HG03103 (cell line): ENCODE data around the gene RXRA.

ENCODE experiments used
- ATAC-seq: cut with Tn5 transposase; IDR thresholded peaks from one replicate; pipeline ENCODE4 v1.9.1; 2021; ENCODE audit warnings: low read depth; ENCODE audit not compliant: unreplicated experiment

Gene RXRA

DNA sequence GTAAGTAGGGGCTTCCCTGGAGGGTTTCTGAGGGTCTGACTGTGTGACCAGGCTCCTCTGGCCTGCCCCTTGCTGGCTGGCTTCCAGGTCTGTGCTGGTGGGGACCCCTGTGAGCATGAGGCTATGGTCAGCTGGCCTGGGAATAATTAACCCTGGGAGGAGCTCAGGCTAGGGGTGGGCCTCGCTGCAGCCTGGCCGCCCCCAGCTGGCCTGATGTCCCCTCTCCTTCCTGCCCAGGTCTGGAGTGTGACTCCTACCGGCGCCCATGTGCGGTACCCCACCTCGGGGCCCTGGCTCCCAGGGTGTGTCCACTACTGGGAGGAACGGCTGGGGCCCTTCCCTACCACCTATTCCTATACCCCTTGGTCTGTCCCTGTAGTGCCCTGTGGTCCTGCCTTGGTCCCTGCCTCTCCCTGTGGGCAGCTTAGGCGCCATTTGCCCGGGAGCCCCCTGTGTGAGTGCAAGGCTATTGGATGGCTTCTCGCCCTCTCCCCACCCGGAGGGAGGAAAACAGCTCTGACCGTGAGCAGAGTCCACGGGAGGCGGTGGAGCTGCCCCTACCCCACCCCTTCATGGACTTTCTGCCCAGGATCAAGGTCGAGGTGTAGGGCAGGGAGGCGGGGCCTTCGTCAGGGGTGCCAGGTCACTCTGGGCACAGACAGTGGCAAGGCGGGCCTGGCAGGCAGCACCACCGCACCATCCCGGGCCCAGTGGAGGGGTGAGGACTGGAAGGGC lies 9.4 kb downstream of the RXRA start:
- ATAC-seq, result no peak

DNA sequence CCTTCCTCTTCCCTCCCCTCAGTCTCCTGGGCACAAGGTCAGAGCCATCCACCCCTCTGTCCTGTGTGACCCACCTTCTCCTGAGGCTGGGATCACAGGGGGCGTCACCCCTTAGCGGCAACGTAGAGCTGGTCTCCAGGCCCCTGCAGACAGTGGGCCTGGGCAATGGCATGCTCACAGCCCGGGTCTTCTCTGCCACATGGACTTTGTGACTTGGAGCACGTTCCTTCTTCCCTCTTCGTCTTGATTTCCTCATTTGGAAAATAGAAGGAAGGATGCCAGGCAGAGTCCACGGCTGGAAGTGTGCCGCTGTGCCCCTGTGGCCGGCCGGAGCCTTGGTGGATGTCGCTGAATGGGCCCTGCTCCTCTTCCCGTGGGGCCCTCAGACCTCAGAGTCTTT lies 10.0 kb downstream of the RXRA start:
- ATAC-seq, result no peak

DNA sequence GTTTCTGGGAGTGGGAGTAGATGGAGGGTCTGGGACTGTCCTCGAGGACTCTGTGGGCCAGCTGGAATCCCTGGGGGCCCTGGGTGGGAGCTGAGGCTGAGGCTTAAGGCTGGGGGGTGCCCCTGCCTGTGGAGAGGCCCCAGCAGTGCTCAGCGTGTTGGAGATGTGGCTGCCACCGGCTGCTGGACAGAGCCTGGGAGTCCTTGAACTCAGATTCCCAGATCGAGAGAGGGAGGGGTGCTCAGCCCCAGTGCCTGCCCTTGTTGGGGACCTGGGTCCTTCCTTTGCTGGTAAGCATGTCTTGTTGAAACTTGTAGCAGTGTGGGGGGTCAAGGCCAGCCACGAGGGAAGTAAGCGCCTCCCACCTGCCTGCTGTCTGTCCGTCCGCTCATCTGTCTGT lies 10.7 kb downstream of the RXRA start:
- no peak for ATAC-seq

DNA sequence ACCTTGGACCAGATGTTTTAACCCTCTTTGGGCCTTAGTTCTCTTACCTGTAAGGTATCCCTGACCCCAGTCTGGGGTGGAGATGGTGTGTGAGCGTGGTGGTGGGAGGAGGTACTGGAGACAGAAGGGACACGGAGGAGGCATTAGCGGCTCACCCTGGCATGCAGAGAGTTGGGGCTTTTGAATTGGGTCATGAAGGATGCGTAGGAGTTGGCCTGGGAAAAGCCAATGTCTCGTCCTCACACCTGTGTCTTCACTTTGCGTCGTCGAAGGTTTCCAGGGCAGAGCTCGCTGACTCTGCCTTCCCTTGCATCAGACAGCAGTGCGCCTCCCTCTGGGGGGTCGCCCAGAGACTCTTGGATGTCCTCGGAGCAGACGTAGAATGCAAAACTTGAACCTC lies 11.2 kb downstream of the RXRA start:
- ATAC-seq, result no peak

DNA sequence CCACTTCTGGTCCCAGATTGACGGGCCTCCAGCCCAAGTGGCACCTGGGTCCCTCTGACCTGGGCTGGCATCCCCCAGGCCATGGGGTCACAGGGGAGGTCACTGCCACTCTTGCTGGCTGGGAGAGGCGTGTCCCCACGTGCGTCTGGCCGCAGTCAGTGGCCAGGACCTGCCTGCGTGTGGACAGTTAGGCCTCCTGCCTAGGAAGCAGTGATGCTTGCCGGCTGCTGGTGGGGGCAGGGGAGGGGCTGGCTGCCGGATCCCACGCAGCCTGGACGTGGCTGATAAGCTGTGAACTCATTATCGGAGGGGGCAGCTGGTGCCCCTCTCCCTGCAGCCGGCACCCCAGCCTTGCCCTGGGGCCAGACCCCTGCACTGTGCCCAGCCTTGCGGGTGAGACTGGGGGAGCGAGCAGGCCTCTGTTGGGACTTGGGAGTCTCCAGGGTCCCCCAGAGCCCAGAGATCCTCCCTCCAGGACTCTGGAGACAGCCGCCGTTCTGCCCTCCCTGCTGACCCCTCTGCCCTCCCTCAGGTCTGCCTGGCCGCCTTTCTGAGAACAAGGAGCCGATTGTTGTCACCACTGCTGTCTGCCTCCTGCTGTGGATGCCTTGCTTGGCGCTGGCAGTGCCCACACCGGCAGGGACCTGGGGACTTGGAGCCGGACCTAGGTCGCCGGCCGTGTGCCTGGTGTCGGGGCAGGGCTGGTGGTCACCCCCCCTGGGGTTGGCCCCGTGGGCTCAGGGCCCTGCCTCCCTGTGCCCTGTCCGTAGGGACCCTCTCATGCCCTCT lies 12.3 kb downstream of the RXRA start:
- no peak for ATAC-seq

DNA sequence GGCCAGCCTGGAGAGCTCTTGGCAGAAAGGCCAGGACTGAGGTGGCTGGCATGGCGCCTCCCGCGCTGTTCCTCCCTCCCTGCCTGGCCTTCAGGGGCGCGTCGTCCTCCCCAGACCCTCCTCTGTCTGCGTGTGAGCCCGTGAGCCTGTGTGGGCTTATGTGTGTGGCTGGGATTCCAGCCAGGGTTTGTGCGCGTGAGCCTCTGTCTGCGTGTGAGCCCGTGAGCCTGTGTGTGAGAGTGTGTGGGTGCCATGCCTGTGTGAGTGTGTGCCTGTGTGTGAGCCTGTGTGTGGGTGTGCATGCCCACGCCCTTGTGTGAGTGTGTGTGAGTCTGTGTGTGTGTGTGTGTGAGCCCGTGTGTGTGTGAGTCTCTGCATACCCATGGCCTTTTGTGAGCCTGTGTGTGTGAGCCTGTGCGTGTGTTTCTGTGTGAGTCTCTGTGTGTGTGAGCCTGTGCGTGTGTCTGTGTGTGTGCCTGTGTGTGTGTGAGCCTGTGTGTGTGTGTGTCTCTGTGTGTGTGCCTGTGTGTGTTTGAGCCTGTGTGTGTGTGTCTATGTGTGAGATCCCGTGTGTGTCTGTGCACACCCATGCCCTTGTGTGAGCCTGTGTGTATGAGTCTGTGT lies 13.0 kb downstream of the RXRA start:
- ATAC-seq, result no peak

DNA sequence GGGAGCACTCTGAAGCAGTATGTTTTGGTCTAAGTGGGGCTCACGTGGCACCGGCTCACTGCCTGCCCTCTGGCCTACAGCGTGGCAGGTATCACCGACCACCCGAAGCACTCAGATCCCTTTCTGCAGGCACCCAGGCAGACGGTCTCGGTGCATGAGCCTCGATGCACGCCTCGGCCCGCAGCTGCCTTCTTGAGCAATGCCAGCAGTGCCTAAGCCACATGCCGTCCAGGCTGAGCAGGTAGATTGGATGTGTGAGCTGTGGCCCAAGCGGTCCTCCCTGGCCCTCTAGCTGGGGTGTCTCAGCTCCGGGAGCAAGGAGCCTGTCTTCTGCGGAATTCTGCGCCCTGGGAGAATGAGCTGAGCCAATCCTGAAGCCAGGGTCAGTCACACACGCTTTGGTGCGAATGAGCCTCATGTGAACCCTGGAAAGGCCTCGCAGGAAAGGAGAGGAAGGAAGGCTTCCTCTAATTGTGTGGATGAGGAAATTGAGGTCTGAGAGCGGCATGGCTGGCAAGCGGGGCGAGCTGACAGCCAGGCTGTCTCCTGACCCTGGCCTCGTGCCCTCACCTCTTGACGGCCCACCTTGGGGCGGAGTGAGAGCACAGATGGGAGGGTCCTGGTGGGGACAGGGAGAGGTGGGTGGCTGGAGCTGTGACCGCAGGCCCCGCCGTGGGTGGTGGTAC lies 14.4 kb downstream of the RXRA start:
- ATAC-seq, result no peak

DNA sequence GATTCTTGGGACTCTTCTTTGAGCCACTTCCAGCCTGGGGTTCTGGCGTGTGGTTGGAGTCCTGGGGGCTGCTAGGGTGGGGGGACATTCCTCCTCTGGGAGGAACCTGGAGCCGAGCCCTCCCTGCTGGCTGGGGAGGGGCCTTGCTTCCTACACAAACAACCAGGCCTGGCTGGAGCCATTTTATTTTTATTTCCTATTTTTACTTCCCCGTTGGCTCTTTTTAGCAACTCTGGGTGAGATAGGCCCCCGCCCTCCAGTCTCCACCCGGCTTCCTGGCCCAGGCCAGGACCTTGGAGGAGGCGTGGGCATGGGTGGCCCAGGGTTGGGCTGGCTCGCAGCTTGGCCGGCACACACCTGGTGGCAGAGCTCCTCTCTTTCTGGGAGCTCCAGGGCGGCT lies 15.1 kb downstream of the RXRA start:
- no peak for ATAC-seq

DNA sequence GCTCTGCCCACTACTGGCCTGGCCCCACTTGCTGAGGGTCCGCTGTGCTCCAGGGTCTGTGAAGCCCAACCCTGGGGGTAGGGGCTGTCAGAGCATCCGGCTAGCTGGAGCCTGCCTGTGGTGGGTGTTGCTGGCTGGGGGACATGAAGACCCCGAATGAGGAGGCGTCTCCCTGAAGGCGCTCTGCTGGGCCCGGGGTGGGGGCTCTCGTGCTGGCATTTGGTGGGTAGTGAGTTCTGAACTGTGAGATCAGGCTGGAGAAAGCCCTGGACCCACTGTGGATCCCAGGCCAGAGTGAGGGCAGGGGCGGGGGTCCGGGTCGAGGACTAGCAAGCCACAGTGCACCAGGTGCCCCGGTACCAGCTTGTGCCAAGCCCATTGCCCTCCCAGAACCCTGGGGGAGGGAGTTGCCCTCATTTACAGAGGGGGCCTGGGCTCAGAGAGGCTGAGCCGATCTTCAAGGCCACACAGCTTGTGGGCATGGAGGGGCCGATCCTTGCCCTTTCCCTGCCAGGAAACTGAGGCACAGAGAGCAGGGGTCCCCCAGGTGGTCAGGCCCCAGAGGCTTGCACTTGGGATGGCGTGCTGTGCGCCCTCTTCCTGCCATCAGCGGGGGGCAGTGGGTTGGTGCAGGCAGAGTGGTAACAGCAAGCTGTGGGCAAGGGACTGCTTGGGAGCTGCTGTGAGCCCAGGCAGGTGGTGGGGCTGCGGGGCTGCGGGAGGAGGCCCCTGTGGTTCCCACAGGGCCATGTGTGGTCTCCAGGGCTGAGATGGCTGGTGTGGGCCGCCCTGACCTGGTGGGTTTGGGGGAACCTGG lies 15.9 kb downstream of the RXRA start:
- no peak for ATAC-seq

DNA sequence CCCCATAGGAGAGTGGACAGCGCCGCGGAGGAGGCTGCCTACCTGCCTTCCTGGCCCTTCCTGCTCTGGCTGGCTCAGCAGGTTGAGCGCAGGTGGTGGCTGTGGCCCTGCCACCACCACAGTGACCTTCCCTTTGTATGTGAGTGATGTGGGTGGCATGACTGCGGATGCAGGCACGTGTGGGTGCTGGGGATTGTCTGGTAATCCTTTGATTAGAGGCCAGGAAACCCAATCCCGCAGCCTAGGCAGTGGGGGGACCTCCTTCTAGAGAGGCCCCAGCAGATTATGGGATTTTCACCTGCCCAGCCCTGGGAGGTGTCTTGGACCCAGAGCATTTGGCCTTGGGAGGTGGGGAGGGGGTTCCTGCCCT lies 16.5 kb downstream of the RXRA start:
- no peak for ATAC-seq

DNA sequence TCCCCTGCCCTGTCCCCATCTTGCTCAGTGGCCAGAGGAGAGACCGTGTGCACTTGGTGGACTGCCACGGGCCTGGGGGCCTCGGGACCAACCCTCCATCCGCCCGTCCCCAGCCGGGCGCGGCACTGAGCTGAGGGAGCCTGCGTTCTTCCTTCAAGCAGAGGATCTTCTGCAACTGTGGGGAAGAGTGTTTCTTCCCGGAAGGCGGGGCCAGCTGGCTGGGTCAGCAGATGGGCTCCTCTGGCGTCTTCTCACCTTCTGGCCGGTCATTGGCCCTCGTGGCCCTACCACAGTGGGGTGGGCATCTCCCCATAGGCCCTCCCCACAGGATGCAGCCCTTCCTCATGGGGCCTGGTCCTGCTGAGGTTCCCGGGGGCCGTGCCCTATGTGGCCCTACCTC lies 17.4 kb downstream of the RXRA start:
- ATAC-seq, result no peak

DNA sequence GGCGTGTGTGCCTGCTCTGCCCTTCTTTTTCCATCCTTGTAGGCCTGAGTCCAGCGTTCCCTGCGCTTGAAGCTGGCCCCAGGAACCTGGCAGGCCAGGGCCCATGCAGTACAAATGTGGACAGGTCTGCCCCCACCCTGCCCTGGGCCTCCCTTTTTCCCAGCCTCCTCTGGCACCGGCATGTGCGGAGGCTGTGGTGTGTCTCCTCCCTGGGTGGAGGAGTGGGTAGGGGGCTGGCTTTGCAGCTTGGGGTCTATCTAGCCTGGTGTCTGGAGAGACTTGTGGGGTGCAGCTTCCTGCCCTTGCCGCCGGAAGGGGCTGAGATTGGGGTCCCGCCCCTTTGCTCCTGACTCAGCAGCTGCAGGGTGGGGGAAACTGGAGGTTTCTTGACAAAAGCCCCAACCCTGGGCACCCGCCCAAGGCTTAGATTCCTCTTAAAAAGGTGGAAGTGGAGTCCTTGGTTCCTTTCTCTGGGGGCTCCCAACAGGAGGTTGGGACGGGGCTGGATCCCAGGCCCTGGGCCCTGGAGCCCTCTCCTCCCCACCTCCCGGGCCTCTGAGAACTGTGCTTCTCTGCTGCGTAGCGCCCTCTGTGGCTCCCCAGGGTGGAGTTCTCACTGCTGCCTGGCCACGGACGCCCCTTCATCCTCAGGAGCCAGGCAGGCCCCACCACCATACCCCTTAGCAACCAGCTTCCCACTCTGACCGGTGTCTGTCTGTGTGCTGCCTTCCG lies 18.0 kb downstream of the RXRA start:
- no peak for ATAC-seq

DNA sequence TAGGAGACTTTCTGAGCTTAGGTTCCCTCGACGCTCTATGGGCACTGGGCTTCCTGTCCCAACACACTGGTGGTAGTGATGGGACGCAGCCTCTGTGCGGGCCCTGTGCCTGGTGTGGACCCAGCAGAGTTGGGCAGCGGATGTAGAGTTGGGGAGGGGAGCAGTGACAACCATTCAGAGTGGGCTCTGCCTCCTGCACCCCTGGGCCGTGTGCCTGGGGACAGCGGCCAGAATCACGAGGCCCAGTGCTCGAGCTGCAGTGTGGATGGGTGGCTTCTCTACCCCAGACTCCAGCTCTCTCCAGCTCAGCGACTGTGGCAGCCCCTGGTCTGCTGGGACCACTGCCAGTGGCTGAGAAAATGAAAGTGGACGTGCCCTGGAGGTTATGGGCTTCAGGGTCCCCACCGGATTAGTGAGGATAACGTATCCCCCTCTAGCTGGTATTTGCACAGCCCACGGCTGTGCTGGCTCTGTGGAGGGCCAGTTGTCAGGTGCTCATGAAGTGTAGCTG lies 18.6 kb downstream of the RXRA start:
- ATAC-seq, result no peak

DNA sequence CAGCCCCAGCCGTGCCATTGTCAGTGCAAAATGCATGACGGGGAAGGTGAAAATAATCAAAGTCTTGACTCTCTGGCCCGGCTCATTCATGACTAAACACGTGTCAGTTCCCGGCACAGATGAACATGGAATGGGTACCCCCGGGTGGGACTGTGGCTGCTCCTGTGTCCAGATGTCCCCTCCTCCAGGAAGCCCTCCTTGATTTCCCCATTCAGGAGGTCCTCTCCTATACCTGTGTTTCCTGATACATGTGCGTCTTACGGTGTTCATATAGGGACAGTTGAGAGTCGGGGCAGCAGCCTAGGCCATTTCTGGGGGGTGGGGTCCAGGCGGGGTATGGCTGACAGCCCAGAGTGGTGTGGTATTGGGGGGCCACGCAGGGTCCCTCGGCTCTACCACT lies 19.5 kb downstream of the RXRA start:
- ATAC-seq, result no peak

DNA sequence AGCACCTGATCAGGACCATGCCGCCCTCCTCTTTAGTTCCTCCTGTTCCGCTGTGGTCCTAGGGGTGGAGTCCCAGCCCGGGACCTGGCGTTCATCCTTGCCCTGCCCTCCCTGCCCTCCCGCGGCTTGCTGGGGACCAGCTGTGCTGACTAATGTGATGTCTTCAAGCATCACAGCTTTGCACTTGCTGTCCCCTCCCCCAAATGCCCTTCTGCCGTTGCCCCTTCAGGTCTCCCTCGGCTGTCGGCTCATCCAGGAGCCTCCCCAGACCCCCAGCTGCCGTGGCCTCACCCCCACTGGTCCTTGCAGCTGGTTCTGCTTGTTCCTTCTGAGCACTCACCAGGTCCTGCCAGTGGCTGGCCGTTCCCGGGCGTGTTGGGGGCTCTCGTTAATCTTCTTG lies 19.9 kb downstream of the RXRA start:
- ATAC-seq, result no peak

DNA sequence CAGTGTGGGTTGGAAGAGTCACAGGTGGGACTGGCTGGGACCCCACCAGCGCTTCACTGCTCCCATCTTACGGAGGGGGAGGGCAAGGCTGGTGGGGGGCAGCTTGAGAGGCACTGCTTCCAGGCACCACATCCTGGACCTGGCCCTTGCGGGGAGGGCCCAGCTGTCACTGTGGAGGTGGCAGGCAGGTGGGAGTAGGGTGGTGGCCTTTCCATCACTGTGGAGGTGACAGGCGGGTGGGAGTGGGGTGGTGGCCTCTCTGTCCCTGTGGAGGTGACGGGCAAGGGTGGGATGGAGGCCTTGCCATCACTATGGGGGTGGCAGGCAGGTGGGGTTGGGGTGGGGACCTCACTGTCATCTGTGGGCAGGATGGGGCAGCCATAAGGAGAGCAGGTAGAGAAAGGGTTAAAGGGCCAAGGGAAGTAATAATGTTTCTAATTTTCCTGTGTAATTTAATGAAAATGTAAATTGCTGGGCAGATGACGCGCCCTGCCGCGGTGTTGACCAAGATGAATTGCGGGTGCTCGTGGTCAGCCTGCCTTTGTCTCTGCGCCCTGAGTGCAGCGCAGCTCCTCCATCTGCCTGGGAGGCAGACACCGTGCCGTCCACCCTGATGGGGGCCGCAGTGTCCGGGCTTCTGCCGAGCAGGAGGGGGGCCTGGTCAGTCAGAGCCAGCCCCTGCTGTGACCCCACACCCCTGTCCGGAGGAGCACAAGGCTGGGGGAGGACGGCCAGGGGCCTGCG lies 20.8 kb downstream of the RXRA start:
- ATAC-seq, result no peak

DNA sequence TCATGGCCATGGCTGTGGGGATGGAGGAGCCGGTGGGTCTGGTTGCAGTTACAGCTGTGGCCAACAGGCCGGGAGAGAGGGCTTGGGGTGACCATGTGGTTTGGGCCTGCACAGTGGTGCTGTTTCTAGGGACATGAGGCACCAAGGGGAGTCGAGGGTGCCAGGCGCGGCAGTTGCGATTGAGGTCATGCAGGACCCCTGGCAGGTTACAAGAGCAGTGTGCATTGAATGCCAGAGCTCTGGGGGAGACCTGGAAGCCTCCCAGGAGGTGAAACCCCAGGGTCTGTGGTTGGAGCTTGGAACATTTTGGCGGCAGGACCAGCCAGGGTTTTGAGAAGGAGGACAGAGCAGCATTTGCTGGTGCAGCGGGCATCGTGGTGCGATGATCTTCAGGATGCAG lies 21.7 kb downstream of the RXRA start:
- no peak for ATAC-seq

DNA sequence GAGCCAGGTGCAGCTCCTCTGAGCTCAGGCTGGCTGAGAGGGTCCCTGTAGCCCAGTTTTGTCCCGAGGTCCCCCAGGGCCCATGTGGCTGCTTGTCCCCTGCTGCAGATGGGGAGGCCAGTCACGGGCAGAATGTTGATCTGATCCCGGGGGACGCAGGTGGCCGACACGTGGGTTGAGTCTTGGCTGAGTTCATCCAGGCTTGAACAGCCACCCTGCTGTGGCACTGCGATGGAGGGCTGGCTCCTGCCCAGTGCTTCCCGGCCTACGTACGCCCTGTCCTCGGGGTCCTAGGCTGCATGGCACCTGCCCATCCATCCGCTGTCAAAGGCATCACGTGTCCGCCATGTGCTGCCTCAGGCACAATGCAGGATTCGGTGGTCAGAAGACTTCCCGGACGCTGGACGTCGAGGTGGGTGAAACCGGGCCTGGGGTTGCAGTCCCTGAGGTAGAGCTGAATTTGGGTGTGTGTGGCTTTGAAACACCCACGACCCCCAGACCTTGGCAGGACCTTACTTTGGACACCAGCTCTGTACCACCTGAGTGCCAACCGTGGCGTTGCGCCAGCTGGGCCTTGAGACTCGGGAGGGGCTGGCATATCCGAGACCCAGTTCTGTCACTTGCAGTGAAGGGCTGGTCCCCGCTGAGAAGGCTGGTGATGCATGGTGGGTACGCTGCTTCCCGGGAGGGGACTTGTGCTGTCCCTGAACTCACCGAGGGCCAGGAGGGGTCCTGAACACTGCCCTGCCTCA lies 22.3 kb downstream of the RXRA start:
- ATAC-seq, result no peak
